AG04450 (cell line): ENCODE measurements around the gene NSD2. TPM values are rescaled to one million over a fixed set of nuclear protein-coding genes. Genes with fewer than 3 reads are reported as not detected.

ENCODE experiments used
- CTCF ChIA-PET: fragments of 300-600, 350-600 bp; formaldehyde crosslinking; extraction: SDS; loops from one replicate; lab custom pipeline; 2022; ENCODE audit warnings: antibody characterized with exemption, inconsistent platforms; lab: Charles Lee
- POLR2A ChIA-PET: fragments of 350-600 bp; formaldehyde crosslinking; extraction: SDS; loops from one replicate; lab custom pipeline; 2021; ENCODE audit warnings: antibody characterized with exemption, inconsistent platforms; lab: Yijun Ruan, JAX
- DNase-seq: peaks from one replicate; pipeline ENCODE4 v3.0.0-alpha.2; 2011; ENCODE audit warnings: low read depth, low spot score
- H3K27ac ChIP-seq: one replicate; pipeline ENCODE4 v1.5.1; 2012; ENCODE audit warnings: low read depth, low read length, control low read depth
- H3K27me3 ChIP-seq: one replicate; pipeline ENCODE4 v1.6.0; 2012; ENCODE audit warnings: low read length; ENCODE audit not compliant: control insufficient read depth, insufficient read depth
- H3K4me3 ChIP-seq: 2 replicates; pipeline ENCODE4 v1.5.1; 2011; ENCODE audit warnings: mild to moderate bottlenecking, low read depth, low read length, control low read depth
- H3K9me3 ChIP-seq: 2 replicates; pipeline ENCODE4 v1.5.1; 2012; ENCODE audit warnings: low read length; ENCODE audit not compliant: control insufficient read depth, insufficient read depth
- polyA plus RNA-seq: library from polyadenylated mRNA; depleted of rRNA; stranded (reverse); fragments of >200 nt; gene quantifications from 2 replicates; pipeline ENCODE4 v1.2.3, GENCODE V29; 2011
- TF ChIP-seq, protein P1 (sequence below): IDR thresholded peaks from 2 replicates; pipeline ENCODE4 v1.5.1; 2011; ENCODE audit warnings: low read depth, low read length, control low read depth, inconsistent platforms

The NSD2 gene
- polyA plus RNA-seq, 1 experiment: 26.4 TPM

DNA sequence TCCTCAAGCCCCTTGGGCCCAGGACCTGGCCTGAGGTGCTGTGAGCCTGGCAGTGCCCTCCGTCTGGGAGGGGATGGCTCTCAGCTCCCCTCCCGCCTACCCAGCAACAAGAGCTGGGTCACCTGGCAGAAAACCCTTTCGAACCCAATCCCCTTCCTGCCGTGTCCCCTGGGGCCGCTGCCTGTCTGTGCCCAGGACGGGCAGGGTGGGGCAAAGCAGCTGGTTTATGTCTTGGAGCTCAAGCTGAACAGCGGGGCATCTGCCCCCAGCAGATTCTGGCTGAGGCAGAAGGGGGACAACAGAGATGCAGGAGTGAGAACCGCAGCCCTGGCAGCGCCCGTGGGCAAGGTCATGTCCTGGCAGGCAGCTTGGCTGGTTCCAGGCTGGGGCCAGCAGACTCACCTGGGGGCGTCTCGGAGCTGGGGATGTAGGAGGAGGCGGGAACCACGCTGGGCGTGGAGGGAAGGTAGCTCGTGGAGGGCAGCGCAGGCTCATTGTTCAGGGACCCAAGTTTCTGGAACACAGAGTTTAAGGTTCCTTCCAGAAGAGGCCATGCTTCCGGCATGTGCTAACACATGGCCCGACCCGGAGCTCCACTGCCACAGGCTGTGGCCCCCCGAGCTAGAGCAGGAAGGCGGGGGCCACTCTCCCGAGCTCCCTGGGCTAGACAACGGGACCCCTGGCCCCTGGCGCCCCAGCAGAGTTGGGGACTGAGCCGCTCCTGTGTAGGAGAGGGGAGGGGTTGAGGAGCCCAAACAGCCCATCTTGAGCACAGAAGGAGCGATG is 113.4 kb downstream of the NSD2 start:
- Histone ChIP-seq H3K27ac (no peak overlapping the region), H3K9me3 (no peaks in the 10 kb centered on the region; the same call in 1 of the 2 replicates), H3K4me3 (no peak overlapping the region), H3K27me3 (no peaks in the 10 kb centered on the region)
- CTCF ChIA-PET: no interaction called here
- TF ChIP-seq, protein P1, sequence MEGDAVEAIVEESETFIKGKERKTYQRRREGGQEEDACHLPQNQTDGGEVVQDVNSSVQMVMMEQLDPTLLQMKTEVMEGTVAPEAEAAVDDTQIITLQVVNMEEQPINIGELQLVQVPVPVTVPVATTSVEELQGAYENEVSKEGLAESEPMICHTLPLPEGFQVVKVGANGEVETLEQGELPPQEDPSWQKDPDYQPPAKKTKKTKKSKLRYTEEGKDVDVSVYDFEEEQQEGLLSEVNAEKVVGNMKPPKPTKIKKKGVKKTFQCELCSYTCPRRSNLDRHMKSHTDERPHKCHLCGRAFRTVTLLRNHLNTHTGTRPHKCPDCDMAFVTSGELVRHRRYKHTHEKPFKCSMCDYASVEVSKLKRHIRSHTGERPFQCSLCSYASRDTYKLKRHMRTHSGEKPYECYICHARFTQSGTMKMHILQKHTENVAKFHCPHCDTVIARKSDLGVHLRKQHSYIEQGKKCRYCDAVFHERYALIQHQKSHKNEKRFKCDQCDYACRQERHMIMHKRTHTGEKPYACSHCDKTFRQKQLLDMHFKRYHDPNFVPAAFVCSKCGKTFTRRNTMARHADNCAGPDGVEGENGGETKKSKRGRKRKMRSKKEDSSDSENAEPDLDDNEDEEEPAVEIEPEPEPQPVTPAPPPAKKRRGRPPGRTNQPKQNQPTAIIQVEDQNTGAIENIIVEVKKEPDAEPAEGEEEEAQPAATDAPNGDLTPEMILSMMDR: no peak
- DNase-seq: no peak
- POLR2A ChIA-PET: no interaction called here

DNA sequence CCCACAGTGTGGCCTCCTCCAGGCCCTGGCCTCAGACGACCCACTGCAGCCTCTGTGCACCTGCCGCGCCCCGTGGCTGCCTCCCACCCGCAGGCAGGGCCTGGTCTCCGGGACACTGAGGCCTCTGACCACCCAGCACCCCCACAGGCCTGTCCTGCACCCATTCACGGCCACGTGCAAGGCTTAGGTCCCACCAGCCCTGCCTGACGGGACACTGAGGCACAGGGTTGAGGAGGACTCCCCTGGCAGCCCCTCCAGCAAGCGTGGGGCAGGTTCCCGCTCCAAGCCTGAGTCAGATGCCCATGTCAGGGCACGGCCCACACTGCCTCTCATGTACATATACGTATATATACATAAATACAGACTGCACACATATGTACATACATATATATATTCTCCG is 114.1 kb downstream of the NSD2 start:
- no peak for DNase-seq
- no peak overlapping the region for H3K4me3 ChIP-seq
- TF ChIP-seq, protein P1: no peak
- CTCF ChIA-PET: no interaction called here
- H3K27ac ChIP-seq: no peak overlapping the region
- no peaks in the 10 kb centered on the region; the same call in 1 of the 2 replicates for H3K9me3 ChIP-seq
- H3K27me3 ChIP-seq: no peaks in the 10 kb centered on the region
- POLR2A ChIA-PET: no interaction called here

DNA sequence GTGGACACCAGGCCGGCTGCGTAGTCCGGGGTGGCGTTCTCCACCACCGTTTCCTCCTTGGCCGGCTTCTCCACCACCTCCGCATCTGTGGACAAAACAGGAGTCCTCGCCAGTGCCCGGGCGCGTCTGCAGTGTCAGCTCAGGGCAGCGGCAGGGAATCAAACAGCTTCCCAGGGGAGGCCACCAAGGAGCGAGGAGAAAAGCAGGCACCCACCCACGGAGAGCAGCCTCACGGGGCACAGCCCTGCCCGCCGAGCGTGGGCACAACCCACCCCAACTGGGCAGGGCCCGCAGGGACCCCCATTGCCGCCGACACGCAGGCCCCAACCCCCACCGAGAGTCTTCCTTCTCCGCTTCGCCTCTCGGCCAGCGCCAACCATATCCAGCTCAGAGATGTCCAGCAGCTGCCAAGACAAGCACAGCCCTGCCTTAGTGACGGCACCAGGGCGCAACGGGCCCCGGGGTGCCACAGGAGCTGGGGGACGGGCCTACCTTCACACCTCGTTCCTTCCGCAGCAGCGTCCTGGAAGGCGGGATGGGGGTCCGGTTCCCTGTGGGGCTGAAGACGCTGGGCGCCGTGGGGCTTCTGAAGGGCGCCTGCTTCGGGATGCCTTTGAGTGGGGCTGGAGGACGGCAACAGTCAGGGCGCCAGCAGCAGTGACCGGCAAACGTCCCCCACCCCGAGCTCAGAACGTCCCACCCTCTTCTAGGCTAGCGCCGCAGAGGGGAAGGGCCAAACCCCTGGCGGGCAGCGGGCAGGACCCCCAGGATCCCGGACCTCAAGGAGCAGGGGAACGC is 114.8 kb downstream of the NSD2 start:
- CTCF ChIA-PET: no interaction called here
- TF ChIP-seq, protein P1: no peak
- no peaks in the 10 kb centered on the region; the same call in 1 of the 2 replicates for H3K9me3 ChIP-seq
- no peak overlapping the region for H3K27ac ChIP-seq
- H3K27me3 ChIP-seq: no peaks in the 10 kb centered on the region
- POLR2A ChIA-PET: no interaction called here
- no peak for DNase-seq
- H3K4me3 ChIP-seq: no peak overlapping the region

DNA sequence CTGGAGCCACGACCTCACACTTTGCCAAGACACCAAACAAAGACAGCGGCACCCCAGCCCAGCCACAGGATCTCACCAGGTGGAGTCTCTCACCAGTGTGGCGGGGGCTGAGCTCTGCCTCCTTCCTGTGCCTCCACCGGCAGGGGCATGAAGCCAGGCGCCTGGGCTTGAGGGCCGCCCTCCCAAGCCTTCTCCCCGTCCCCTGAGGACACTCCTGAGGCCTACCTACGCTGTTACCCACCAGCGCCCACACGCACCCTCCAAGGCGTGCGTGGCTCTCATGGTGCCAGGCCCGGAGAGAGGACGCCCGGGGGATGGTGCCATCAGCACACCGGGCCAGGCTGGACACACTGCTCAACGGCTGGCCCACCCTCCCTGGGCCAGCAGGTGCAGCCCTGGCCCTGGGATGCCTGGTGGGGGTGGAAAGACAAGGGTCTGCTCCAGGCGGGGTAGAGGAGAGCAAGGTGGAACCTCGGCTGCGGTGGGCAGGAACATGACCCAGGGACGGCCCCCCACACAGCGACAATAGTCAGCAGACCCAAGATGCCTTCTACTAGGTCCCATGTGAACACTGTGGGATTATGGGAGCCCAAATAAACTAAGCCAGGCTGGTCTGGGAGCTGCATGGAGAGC is 115.5 kb downstream of the NSD2 start:
- Histone ChIP-seq H3K27ac (no peak overlapping the region), H3K4me3 (no peak overlapping the region), H3K27me3 (no peaks in the 10 kb centered on the region), H3K9me3 (no peaks in the 10 kb centered on the region; the same call in 1 of the 2 replicates)
- POLR2A ChIA-PET: interaction anchor here (0.6 kb wide), 2 partner anchors 9 to 53 kb away, joined by 4 to 5 read pairs; no protein-coding TSS in a partner anchor
- DNase-seq: no peak
- CTCF ChIA-PET: no interaction called here
- TF ChIP-seq, protein P1: no peak
